HepG2 (cell line): ENCODE data around the gene CASP4. TPM values are rescaled to one million over a fixed set of nuclear protein-coding genes. Genes with fewer than 3 reads are reported as not detected.
A peak's percentile ranks its signal among the peaks of the same experiment; 100 is the strongest.

ENCODE experiments used
- CREM ChIP-seq, 2 experiments: sonication (generic) in 1 of 2; formaldehyde crosslinking in 1 of 2; IDR thresholded peaks; 2 replicates each; pipeline versions ENCODE4 v1.4.0 to v1.6.1; 2016 to 2020; ENCODE audit warnings: antibody characterized with exemption in 1 of 2, mild to moderate bottlenecking in 1 of 2, missing genetic modification reagents in 1 of 2
- FOXJ3 ChIP-seq: sonication (generic); formaldehyde crosslinking; IDR thresholded peaks from 2 replicates; pipeline ENCODE4 v1.4.0; 2020; ENCODE audit warnings: missing genetic modification reagents, mild to moderate bottlenecking, borderline replicate concordance
- FOXP1 ChIP-seq, 2 experiments: fragments of 450-650 bp in 1 of 2; IDR thresholded peaks; 2 replicates each; pipeline ENCODE4 v1.6.1; 2017 to 2018; ENCODE audit warnings: antibody characterized with exemption in 1 of 2
- KLF6 ChIP-seq: IDR thresholded peaks from 2 replicates; pipeline ENCODE4 v1.8.0; 2016; ENCODE audit warnings: missing biosample characterization, missing genetic modification reagents
- NR2C2 ChIP-seq: sonication (generic); formaldehyde crosslinking; IDR thresholded peaks from 2 replicates; pipeline ENCODE4 v1.4.0; 2020; ENCODE audit warnings: missing genetic modification reagents, mild to moderate bottlenecking, moderate library complexity, borderline replicate concordance
- PCBP1 ChIP-seq: fragments of 200-400 bp; formaldehyde crosslinking; IDR thresholded peaks from 2 replicates; pipeline ENCODE4 v1.6.1; 2017; ENCODE audit warnings: mild to moderate bottlenecking, low read depth, low read length, borderline replicate concordance
- POLR2AphosphoS5 ChIP-seq: IDR thresholded peaks from 2 replicates; pipeline ENCODE4 v1.6.1; 2012; ENCODE audit warnings: low read depth, low read length
- RARA ChIP-seq: IDR thresholded peaks from 2 replicates; pipeline ENCODE4 v1.6.1; 2016; ENCODE audit warnings: missing genetic modification reagents, missing compliant biosample characterization
- ZNF674 ChIP-seq: sonication (generic); formaldehyde crosslinking; IDR thresholded peaks from 2 replicates; pipeline ENCODE4 v1.5.0; 2020; ENCODE audit warnings: low read depth, mild to moderate bottlenecking, missing genetic modification reagents
- ZNF841 ChIP-seq: sonication (generic); formaldehyde crosslinking; IDR thresholded peaks from 2 replicates; pipeline ENCODE4 v1.8.1; 2023; ENCODE audit warnings: missing genetic modification reagents, borderline replicate concordance
- polyA plus RNA-seq, 8 experiments: library from polyadenylated mRNA; depleted of rRNA in 3 of 8; stranded (reverse) in 7 of 8; unstranded in 1 of 8; fragments of >200 nt; fragmentation: Illumina TruSeq in 4 of 8; extraction: Trizol in 4 of 8; gene quantifications; 2 replicates each; pipeline versions ENCODE4 v1.2.1 to v1.2.3, GENCODE V29; 2011 to 2016; ENCODE audit warnings: low read depth in 4 of 8, missing spikeins in 1 of 8, mixed read lengths in 1 of 8; ENCODE audit not compliant: insufficient read depth in 1 of 8
- total RNA-seq, 5 experiments: library from RNA; depleted of rRNA; stranded (reverse); fragments of >200 nt; fragmentation: Illumina TruSeq; extraction: Trizol; gene quantifications; 2 replicates each; pipeline ENCODE4 v1.2.3, GENCODE V29; 2016; ENCODE audit warnings: low read depth in 1 of 5
- TF ChIP-seq, protein P1 (sequence below): sonication (generic); formaldehyde crosslinking; IDR thresholded peaks from 2 replicates; pipeline ENCODE4 v1.4.0; 2020; ENCODE audit warnings: mild to moderate bottlenecking, missing genetic modification reagents
- TF ChIP-seq, protein P2 (sequence below): IDR thresholded peaks from 2 replicates; pipeline ENCODE4 v1.6.1; 2012; ENCODE audit warnings: low read length, improper control_type of control experiment

The CASP4 gene
- total and polyA plus RNA-seq, 2 of the 13 experiments (the other 11 are each of a cell fraction or from before 2014, with no cell fraction given), result 56.4 to 69.8 TPM

DNA sequence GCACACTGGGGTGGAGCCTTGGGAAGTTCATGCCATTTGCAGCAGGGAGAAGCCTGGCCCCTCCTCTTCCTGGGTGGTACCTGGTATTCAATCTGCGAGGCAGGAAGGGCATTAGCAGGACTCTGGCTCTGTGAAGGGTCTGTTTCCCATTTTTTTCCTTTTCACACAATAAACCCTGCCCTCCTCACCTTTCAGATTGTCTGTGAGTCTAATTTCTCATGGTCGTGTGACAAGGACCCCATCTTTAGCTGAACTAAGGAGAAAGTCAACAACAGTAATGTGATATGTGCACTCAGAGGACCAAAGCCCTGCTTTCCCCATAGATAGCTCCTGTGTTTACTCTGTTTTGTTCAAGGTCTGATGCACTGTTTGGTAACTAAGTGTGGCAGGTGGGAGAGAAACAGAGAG lies 26.6 kb upstream of the CASP4 start (continued):
- TF ChIP-seq, protein P1, sequence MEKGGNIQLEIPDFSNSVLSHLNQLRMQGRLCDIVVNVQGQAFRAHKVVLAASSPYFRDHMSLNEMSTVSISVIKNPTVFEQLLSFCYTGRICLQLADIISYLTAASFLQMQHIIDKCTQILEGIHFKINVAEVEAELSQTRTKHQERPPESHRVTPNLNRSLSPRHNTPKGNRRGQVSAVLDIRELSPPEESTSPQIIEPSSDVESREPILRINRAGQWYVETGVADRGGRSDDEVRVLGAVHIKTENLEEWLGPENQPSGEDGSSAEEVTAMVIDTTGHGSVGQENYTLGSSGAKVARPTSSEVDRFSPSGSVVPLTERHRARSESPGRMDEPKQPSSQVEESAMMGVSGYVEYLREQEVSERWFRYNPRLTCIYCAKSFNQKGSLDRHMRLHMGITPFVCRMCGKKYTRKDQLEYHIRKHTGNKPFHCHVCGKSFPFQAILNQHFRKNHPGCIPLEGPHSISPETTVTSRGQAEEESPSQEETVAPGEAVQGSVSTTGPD (CRISPR knock-in tag), result no peak
- TF ChIP-seq NR2C2 (CRISPR knock-in tag) (no peak), CREM (IDR thresholded peaks at IDR 0.05) (peak; percentile 44; the same call in 1 of the 2 replicates), CREM (CRISPR knock-in tag; IDR thresholded peaks at IDR 0.05) (no peak), ZNF674 (CRISPR knock-in tag) (no peak), FOXJ3 (CRISPR knock-in tag) (peak; percentile 79; the same call in 1 of the 2 replicates), ZNF841 (CRISPR knock-in tag) (no peak), POLR2AphosphoS5 (peak; percentile 61), RARA (CRISPR knock-in tag) (peak; percentile 72), KLF6 (peak; percentile 65; the same call in 1 of the 2 replicates), FOXP1 (IDR thresholded peaks at IDR 0.05) (peak; percentile 75; the same call in 1 of the 2 replicates), FOXP1 (CRISPR knock-in tag; IDR thresholded peaks at IDR 0.05) (peak; percentile 92), PCBP1 (no peak)
- TF ChIP-seq, protein P2, sequence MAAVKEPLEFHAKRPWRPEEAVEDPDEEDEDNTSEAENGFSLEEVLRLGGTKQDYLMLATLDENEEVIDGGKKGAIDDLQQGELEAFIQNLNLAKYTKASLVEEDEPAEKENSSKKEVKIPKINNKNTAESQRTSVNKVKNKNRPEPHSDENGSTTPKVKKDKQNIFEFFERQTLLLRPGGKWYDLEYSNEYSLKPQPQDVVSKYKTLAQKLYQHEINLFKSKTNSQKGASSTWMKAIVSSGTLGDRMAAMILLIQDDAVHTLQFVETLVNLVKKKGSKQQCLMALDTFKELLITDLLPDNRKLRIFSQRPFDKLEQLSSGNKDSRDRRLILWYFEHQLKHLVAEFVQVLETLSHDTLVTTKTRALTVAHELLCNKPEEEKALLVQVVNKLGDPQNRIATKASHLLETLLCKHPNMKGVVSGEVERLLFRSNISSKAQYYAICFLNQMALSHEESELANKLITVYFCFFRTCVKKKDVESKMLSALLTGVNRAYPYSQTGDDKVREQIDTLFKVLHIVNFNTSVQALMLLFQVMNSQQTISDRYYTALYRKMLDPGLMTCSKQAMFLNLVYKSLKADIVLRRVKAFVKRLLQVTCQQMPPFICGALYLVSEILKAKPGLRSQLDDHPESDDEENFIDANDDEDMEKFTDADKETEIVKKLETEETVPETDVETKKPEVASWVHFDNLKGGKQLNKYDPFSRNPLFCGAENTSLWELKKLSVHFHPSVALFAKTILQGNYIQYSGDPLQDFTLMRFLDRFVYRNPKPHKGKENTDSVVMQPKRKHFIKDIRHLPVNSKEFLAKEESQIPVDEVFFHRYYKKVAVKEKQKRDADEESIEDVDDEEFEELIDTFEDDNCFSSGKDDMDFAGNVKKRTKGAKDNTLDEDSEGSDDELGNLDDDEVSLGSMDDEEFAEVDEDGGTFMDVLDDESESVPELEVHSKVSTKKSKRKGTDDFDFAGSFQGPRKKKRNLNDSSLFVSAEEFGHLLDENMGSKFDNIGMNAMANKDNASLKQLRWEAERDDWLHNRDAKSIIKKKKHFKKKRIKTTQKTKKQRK, result no peak
- TF ChIP-seq, all 625 proteins: peak for 138
